Activated naive CD8-positive, alpha-beta T cell treated with anti-CD3 and anti-CD28 coated beads, Interleukin-2, amount 10 ng/mL, durations not matched to agents 7 days and 5 days (primary cell): ENCODE data around the gene PSMA6. TPM values are rescaled to one million over a fixed set of nuclear protein-coding genes. Genes with fewer than 3 reads are reported as not detected.
A peak's percentile ranks its signal among the peaks of the same experiment; 100 is the strongest.
"Not testable (repeated sequence)": the region's sequence is repeated elsewhere in the genome, so short reads cannot be mapped to it uniquely, and the experiment has no call there.

ENCODE experiments used
- ATAC-seq: fragments of 150-1000 bp; cut with Tn5 transposase; one replicate; pipeline ENCODE4 v1.10.0; 2021; ENCODE audit warnings: low read depth, moderate library complexity
- POLR2A ChIA-PET: fragments of 350-600 bp; sonication (Branson Sonifier 250); formaldehyde crosslinking; loops from one replicate; lab custom pipeline; 2021; ENCODE audit warnings: antibody characterized with exemption; lab: Charles Lee
- DNase-seq: peaks from one replicate; pipeline ENCODE4 v3.0.0; 2021
- H3K27ac Mint-ChIP-seq: one replicate; pipeline ENCODE4 v1.8.0; 2022; ENCODE audit warnings: mild to moderate bottlenecking, mixed read lengths
- H3K27me3 Mint-ChIP-seq: one replicate; pipeline ENCODE4 v1.8.0; 2022; ENCODE audit warnings: mild to moderate bottlenecking, moderate library complexity, mixed read lengths
- H3K36me3 Mint-ChIP-seq: one replicate; pipeline ENCODE4 v1.8.0; 2021; ENCODE audit warnings: mild to moderate bottlenecking, mixed read lengths
- H3K4me1 Mint-ChIP-seq: one replicate; pipeline ENCODE4 v1.8.0; 2021; ENCODE audit warnings: mixed read lengths
- H3K4me3 Mint-ChIP-seq: one replicate; pipeline ENCODE4 v1.8.0; 2022; ENCODE audit warnings: mild to moderate bottlenecking, moderate library complexity, mixed read lengths
- H3K9me3 Mint-ChIP-seq: one replicate; pipeline ENCODE4 v1.8.0; 2021; ENCODE audit warnings: mixed read lengths
- total RNA-seq, 2 experiments: library from RNA; stranded (reverse); gene quantifications; one replicate each; pipeline ENCODE4 v1.2.3, GENCODE V29; 2021

The PSMA6 gene
- total RNA-seq, 2 experiments from 2014 or later: 213 to 221 TPM

DNA sequence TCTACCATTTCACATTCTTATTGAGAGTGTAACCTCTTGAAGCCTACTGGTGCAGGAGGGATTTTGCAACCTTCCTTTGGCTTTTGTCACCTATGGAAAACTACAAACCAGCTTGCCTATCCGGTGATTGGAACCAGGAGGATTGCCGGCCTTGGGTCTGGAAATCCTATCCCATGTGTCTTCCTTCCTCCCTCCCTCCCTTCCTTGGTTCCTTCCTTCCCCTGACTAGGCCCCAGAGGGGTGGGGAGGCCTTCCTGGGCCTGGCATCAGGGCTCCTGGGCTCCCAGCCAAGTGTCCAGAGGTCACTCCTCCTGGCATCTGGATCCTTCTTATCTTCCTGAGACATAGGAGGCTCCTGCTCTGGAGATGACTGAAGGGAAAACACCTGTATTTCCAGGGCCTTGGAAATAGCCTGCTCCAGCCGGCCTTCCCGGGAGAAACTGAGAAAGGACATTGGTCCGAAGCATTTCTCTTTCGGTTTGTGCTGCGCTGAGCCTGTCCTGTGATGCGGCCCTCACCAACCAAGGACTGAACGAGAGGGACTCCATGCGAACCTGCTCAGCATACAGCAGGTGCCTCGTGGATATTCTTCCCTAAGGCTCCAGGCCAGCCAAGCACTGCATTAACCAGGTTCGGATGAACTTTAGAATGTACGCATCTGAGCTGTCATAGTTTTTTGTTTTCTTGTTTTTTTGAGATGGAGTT is 43.4 kb downstream of the PSMA6 start:
- no peak for ATAC-seq
- no peak for DNase-seq
- no peaks in the 10 kb centered on the region for H3K9me3 Mint-ChIP-seq
- peaks cover 46% of the 10 kb centered on the region for H3K4me1 Mint-ChIP-seq
- no peaks in the 10 kb centered on the region for H3K36me3 Mint-ChIP-seq
- H3K4me3 Mint-ChIP-seq: no peak overlapping the region
- H3K27ac Mint-ChIP-seq: no peak overlapping the region
- H3K27me3 Mint-ChIP-seq: no peaks in the 10 kb centered on the region
- POLR2A ChIA-PET: interaction anchor here (1.4 to 2.4 kb wide), 2 partner anchors 43 to 69 kb away, joined by 5 to 7 read pairs; partner anchors contain the start of genes NFKBIA and PSMA6

DNA sequence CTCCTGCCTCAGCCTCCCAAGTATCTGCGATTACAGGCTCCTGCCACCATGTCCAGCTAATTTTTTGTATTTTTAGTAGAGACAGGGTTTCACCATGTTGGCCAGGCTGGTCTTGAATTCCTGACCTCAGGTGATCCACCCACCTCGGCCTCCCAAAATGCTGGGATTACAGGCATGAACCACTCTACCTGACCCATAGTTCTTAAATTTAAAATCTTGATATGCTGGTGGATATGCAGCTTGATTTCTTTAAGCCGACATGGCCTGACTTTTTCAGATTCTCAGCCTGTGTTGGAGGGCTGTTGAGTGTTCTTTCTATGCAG is 44.0 kb downstream of the PSMA6 start:
- POLR2A ChIA-PET: interaction anchor here (1.3 to 2.4 kb wide), 3 partner anchors 32 to 68 kb away, joined by 4 to 7 read pairs (median 5); partner anchors contain the start of genes NFKBIA and PSMA6
- H3K4me1 Mint-ChIP-seq: peaks cover 46% of the 10 kb centered on the region

DNA sequence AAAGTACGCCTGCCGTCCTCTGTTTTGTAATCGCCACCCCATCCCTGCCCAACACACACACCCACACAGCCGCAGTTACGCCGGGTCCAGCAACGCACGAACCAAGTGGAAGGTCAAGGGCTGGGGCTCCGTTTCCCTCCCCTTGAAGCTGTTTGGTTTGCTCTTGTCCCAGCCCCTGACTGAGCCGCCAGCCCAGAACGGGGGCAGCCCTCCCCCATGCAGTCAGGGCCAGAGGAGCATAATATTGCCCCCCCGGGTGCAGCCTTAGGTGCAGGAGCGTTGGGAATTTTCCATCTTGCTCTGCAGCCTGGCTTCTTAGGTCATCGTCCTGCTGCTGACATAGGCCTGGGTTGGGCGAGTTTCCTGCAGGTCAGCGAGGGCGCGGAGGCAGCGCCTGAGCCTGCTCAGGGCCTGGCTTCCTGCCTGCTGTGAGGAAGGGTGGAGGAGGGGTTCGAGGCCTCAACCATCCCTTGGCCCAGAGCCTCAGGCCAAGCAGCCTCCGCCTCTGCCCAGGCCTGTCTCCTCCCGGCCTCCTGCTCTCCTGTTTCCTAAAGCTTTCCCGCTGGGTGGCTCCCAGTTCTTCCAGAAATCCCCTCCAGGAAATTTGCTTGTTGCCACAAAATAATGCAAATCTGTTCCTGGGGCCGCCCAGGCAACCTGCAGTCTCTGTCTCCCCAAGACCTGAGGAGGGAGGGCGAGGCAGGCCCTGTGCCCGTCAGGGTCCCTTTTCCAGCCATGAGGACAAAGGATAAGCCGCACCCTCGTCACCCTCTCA is 44.5 kb downstream of the PSMA6 start:
- Mint-ChIP-seq H3K27me3 (no peaks in the 10 kb centered on the region), H3K27ac (peak overlapping the region; percentile 25), H3K9me3 (no peaks in the 10 kb centered on the region), H3K36me3 (no peaks in the 10 kb centered on the region), H3K4me1 (peaks cover 49% of the 10 kb centered on the region), H3K4me3 (no peak overlapping the region)
- ATAC-seq: no peak
- DNase-seq: no peak
- POLR2A ChIA-PET: interaction anchor here (1.3 to 2.4 kb wide), 3 partner anchors 31 to 67 kb away, joined by 4 to 7 read pairs (median 5); partner anchors contain the start of genes NFKBIA and PSMA6

More for the DNA sequence above, 44.0 kb downstream of the PSMA6 start:
- not testable (repeated sequence) for H3K27ac Mint-ChIP-seq, ATAC-seq, H3K27me3 Mint-ChIP-seq, DNase-seq, H3K4me3 Mint-ChIP-seq, H3K9me3 Mint-ChIP-seq, H3K36me3 Mint-ChIP-seq

DNA sequence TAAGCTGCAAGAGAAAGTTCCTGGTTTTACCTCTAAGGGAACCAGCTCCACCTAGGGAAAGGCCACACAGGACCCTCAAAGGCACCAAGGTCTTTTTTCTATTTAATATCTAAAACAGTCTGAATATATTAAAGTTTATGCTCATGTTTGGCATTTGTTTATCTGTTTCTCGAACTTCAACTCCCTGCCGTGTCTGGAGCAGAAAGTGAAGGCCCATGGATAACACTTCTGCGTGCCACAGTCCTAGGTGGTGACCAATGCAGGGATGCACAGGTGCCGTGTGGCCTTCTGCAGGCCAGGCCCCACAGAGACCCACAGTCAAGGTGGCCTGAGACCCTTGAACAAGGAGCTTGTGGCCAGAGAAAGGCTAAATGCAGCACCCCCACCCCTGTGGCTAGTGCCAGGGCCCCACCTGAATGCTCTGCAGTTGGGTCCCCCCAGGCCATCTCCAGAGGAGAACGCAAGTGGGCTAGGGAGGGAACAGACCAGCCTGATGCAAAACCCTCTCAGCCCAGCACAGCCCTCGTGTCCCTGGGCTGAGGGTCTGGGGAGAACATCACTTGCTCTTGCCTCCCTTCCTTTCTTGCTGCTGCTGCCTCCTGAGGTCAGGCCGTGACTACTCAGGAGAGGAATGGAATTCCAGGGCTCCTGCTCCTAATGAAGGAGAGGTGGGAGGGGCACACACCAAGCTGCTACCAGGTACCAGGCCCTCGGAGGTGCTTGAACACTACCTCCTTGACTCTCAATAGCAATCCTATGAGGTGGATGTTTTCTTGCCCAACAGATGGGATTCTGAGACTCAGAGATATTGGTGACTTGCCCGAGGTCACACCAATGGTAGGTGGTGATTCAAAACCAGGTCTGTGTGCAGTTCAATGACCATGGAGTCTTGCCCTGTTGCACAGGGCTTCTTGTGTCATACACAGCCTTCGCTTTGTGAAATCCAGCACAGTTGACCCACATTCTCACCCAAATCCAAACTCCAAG is 45.4 kb downstream of the PSMA6 start:
- ATAC-seq: no peak
- Mint-ChIP-seq H3K27ac (peak overlapping the region; percentile 48), H3K36me3 (no peaks in the 10 kb centered on the region), H3K4me1 (peaks cover 42% of the 10 kb centered on the region), H3K9me3 (no peaks in the 10 kb centered on the region), H3K27me3 (no peaks in the 10 kb centered on the region), H3K4me3 (no peak overlapping the region)
- POLR2A ChIA-PET: interaction anchor here (1.3 to 2.4 kb wide), 2 partner anchors 30 to 67 kb away, joined by 4 to 7 read pairs; partner anchors contain the start of gene NFKBIA
- no peak for DNase-seq

DNA sequence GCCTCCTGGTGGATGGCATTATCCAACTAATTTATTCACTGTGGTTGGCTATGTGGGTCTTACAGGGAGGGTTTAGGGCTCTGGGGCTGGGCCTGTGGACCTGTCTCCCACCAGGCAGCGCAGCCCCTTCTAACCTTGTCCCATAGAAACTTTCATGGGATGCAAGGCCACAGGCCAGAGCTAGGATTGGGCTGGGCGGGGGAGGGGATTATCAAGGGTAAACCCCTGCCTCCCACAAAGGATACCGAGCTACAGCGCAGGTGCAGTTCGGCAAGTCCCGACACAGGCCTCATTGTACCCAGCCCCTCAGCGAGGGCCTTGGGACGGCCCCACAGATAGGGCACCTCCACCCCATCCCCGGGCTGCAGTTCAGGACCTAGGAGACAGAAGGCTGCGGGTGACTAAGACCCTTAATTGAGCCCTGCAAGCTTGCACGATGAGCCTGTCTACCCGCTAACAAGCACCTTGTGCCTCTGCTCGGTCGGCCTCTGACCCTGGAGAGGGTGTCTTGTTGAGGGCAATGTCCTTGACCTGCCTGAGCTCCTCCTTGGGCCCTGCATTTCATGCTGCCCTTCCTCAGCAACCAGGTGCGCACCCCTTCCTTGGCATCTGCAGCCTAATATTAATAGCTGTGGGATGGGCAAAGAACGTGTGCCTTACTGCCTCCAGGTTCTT is 46.7 kb downstream of the PSMA6 start:
- Mint-ChIP-seq H3K27me3 (no peaks in the 10 kb centered on the region), H3K36me3 (no peaks in the 10 kb centered on the region), H3K27ac (no peak overlapping the region), H3K4me3 (no peak overlapping the region), H3K9me3 (no peaks in the 10 kb centered on the region), H3K4me1 (peaks cover 32% of the 10 kb centered on the region)
- POLR2A ChIA-PET: interaction anchor here (0.9 to 5.6 kb wide), 10 partner anchors 13 to 67 kb away, joined by 3 to 50 read pairs (median 4); partner anchors contain the start of genes NFKBIA and PSMA6
- DNase-seq: no peak
- ATAC-seq: no peak

DNA sequence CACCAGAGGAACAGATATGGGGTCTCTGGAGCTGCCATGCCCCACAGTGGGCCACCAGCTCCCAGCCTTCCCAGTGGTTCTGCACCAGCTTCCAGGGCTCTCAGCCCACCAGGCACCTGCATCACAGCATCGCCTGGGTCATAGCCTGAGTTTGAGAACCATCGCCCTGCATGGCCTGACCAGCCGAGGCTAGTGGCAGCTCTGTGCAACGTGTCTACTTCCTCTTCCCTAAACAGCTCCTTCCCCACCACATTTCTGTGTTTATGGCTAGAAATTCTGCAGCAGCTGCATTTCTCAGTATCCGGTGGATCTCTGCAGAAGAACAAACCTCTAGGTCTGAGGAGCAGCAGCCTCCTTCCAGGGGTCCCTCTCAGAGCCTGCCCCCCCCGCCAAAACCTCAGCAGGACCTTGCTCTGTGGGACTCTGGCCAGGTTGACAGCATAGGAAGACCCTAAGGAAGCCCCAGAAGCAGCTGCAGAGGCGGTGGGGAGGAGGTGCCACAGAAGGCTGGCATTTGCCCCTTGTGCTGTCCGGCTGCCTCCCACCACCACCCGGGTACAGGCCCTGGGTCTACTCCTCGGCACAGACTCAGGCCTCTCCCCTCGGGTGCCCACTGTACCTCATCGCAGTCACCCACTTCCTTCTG is 47.7 kb downstream of the PSMA6 start:
- Mint-ChIP-seq H3K4me3 (peak overlapping the region; percentile 60), H3K4me1 (peaks cover 33% of the 10 kb centered on the region), H3K36me3 (no peaks in the 10 kb centered on the region), H3K9me3 (no peaks in the 10 kb centered on the region), H3K27me3 (no peaks in the 10 kb centered on the region), H3K27ac (peak overlapping the region; percentile 94)
- peak; percentile 73 for ATAC-seq
- DNase-seq: peak; percentile 53
- POLR2A ChIA-PET: interaction anchor here (0.7 to 5.6 kb wide), 11 partner anchors 12 to 66 kb away, joined by 3 to 50 read pairs (median 4); partner anchors contain the start of genes NFKBIA and PSMA6

DNA sequence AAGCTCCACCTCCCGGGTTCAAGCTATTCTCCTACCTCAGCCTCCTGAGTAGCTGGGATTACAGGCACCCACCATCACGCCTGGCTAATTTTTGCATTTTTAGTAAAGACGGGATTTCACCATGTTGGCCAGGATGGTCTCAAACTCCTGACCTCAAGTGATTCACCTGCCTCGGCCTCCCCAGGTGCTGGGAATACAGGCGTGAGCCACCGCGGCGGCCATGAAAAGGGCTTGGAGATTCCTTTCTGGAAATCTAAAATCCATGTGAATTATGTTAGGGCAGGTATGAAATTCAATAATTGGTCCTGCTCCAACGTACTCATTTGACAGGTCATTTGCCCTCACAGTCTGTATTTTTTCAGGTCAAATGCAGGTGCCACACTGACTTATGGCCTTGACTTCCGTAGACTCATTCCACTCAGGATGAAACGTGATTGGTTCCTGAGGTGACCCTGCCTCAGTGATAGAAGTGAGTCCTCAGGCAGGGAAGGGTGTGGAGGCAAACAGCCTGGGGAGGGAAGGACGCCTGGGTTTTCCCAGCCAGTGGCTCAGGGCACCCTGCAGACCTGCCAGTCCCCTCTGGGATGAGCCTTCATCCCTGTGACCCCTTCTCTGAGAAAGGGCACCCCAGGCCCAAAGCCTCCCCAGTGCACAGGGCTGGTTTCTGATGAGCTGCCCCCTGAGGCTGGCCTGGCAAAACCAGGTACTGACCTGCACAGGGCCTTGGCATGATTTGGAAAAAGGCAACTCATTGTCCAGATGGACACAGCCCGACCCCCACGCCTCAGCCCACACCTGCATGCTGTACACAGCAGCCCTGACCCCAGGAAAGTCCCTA is 48.7 kb downstream of the PSMA6 start:
- peak overlapping the region; percentile 94 for H3K27ac Mint-ChIP-seq
- peaks cover 33% of the 10 kb centered on the region for H3K4me1 Mint-ChIP-seq

DNA sequence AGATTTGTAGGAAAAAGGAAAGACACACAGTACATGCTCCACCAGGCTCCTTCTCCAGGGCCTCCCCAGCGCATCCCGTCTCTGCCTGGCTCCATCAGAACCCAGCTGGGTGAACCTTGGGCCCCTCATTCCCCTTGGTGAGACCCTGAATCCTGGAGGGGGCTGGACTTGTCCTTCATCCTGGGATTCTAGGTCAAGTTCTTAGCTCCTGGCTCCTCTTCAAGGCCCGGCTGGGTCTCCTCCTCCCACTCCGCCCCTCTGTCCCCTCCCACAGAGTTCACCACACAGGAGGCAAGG is 49.2 kb downstream of the PSMA6 start:
- Mint-ChIP-seq H3K36me3 (no peaks in the 10 kb centered on the region), H3K27ac (peak overlapping the region; percentile 79), H3K4me3 (peak overlapping the region; percentile 13), H3K27me3 (no peaks in the 10 kb centered on the region), H3K9me3 (no peaks in the 10 kb centered on the region), H3K4me1 (peaks cover 32% of the 10 kb centered on the region)
- DNase-seq: no peak
- POLR2A ChIA-PET: interaction anchor here (0.7 to 5.6 kb wide), 3 partner anchors 9 to 62 kb away, joined by 5 to 50 read pairs (median 11); partner anchors contain the start of genes NFKBIA and PSMA6
- ATAC-seq: no peak

More for the DNA sequence above, 48.7 kb downstream of the PSMA6 start:
- ATAC-seq: no peak
- peak overlapping the region; percentile 13 for H3K4me3 Mint-ChIP-seq
- no peaks in the 10 kb centered on the region for H3K36me3 Mint-ChIP-seq
- DNase-seq: no peak
- POLR2A ChIA-PET: interaction anchor here (0.7 to 5.6 kb wide), 5 partner anchors 27 to 1892 kb away, joined by 3 to 50 read pairs (median 11); partner anchors contain the start of genes NFKBIA and PSMA6
- no peaks in the 10 kb centered on the region for H3K9me3 Mint-ChIP-seq
- no peaks in the 10 kb centered on the region for H3K27me3 Mint-ChIP-seq

DNA sequence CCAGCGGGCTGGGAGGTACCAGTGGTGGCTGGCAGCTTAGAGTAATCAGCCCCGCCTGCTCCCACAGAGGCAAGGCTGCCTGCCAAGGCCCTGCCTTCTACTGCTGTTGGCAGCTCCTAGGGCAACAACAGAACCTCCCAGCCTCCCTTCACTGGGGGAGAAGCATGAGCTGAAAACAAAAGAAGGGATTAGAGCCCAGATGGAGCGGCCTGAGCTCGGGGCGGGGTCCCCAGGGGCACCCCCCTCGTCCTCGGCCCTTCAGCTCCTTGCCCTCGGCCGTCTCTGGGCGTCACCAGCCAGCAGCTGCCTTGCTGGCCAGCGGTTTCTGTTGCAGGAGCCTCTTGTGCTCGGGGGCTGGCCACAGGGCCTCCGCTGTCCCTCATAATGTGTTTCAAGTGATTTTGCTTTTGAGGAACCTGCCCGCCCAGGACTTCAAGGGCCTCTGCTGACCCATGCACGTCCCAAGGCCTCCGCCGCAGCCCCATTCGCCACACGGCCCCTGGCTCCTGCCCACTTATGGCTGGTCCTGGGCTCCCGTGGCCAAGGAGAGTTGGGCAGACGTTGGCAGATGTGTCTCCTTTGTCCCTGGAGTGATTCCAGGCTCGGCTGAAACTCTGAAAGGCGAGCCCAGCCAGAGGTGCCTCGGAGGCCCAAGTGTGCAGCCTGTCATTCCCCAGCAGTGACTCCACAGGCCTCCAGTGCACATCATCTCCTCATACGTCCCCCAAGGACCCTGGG is 49.7 kb downstream of the PSMA6 start:
- H3K27ac Mint-ChIP-seq: peak overlapping the region; percentile 79
- ATAC-seq (peak; percentile 51), DNase-seq (no peak)
- peaks cover 30% of the 10 kb centered on the region for H3K4me1 Mint-ChIP-seq
- no peak overlapping the region for H3K4me3 Mint-ChIP-seq
- POLR2A ChIA-PET: interaction anchor here (0.7 to 5.6 kb wide), 4 partner anchors 9 to 61 kb away, joined by 3 to 50 read pairs (median 8); partner anchors contain the start of genes NFKBIA and PSMA6
- no peaks in the 10 kb centered on the region for H3K9me3 Mint-ChIP-seq
- H3K36me3 Mint-ChIP-seq: no peaks in the 10 kb centered on the region
- H3K27me3 Mint-ChIP-seq: no peaks in the 10 kb centered on the region

DNA sequence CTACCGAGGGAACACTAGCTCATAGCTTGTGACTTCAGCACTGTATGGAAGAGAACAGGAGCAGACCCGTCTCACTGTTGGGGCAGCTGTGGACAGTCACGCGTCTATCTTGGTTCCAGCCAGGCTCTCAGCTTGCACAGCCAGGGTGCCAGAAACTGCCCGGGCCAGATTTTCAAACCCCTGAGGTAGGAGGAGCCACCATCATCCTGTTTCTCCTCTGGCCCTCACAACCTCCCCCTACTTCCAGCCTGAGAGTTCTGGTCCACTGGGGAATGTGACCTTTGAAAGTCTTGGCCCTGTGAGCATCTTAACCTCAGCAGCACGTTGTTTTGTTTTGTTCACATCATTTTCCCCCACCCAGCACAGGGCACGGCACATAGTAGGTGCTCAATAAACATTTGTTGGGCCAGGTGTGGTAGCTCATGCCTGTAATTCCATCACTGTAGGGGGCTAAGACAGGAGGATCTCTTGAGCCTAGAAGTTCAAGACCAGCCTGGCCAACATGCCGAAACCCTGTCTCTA is 50.4 kb downstream of the PSMA6 start:
- ATAC-seq (no peak), DNase-seq (no peak)
- no peak overlapping the region for H3K4me3 Mint-ChIP-seq
- H3K9me3 Mint-ChIP-seq: no peaks in the 10 kb centered on the region
- no peaks in the 10 kb centered on the region for H3K36me3 Mint-ChIP-seq
- H3K4me1 Mint-ChIP-seq: peaks cover 27% of the 10 kb centered on the region
- H3K27me3 Mint-ChIP-seq: no peaks in the 10 kb centered on the region
- H3K27ac Mint-ChIP-seq: no peak overlapping the region
- POLR2A ChIA-PET: interaction anchor here (1.4 to 5.6 kb wide), 3 partner anchors 10 to 61 kb away, joined by 3 to 50 read pairs (median 5); partner anchors contain the start of genes NFKBIA and PSMA6
